HEK293 (cell line): ENCODE measurements around the gene RAMP1.

Experiments
- CTCF ChIA-PET: fragments of 350-600 bp; formaldehyde crosslinking; extraction: SDS; loops from one replicate; lab custom pipeline; 2021; ENCODE audit warnings: antibody characterized with exemption; lab: Yijun Ruan, JAX
- POLR2A ChIA-PET: fragments of 300-600 bp; formaldehyde crosslinking; extraction: SDS; loops from one replicate; lab custom pipeline; 2020; ENCODE audit warnings: antibody characterized with exemption, inconsistent platforms; lab: Yijun Ruan, JAX
- H3K27ac ChIP-seq: fragments of 200-500 bp; sonication (Bioruptor generic); 2 replicates; pipeline ENCODE4 v1.5.1; 2014; ENCODE audit warnings: low read depth, low read length, control low read depth, inconsistent platforms; ENCODE audit errors: extremely low read depth
- H3K36me3 ChIP-seq, 2 experiments: fragments of 200-500 bp in 1 of 2; sonication (Bioruptor generic) in 1 of 2; 1 replicate in 1 of 2; 2 replicates in 1 of 2; pipeline ENCODE4 v1.5.1; 2014 to 2017; ENCODE audit warnings: inconsistent platforms in 2 of 2, low read length in 2 of 2; ENCODE audit not compliant: control insufficient read depth in 2 of 2, insufficient read depth in 1 of 2
- H3K4me1 ChIP-seq: fragments of 200-500 bp; sonication (Bioruptor generic); 2 replicates; pipeline ENCODE4 v1.5.1; 2014; ENCODE audit warnings: mild to moderate bottlenecking, low read length, inconsistent platforms; ENCODE audit not compliant: control insufficient read depth, insufficient read depth
- H3K4me3 ChIP-seq: 2 replicates; pipeline ENCODE4 v1.5.1; 2011; ENCODE audit warnings: low read depth, mild to moderate bottlenecking, control low read depth, low read length, moderate library complexity
- H3K9me3 ChIP-seq: fragments of 200-500 bp; sonication (Bioruptor generic); 2 replicates; pipeline ENCODE4 v1.5.1; 2014; ENCODE audit warnings: low read depth, low read length, inconsistent platforms; ENCODE audit not compliant: control insufficient read depth, insufficient read depth
- HOXA7 ChIP-seq: sonication (generic); formaldehyde crosslinking; IDR thresholded peaks from 2 replicates; pipeline ENCODE4 v1.8.1; 2022; ENCODE audit warnings: missing genetic modification reagents, borderline replicate concordance
- SCRT2 ChIP-seq: fragments of 450-650 bp; formaldehyde crosslinking; IDR thresholded peaks from 2 replicates; pipeline ENCODE4 v1.5.1; 2016; ENCODE audit warnings: missing biosample characterization, missing genetic modification characterization
- YY1 ChIP-seq: fragments of 450-650 bp; formaldehyde crosslinking; IDR thresholded peaks from 2 replicates; pipeline ENCODE4 v1.5.1; 2018; ENCODE audit warnings: missing biosample characterization, missing genetic modification characterization
- ZNF223 ChIP-seq: fragments of 450-650 bp; formaldehyde crosslinking; IDR thresholded peaks from 2 replicates; pipeline ENCODE4 v1.5.1; 2016; ENCODE audit warnings: missing biosample characterization, missing genetic modification characterization
- ZNF311 ChIP-seq: fragments of 450-650 bp; formaldehyde crosslinking; IDR thresholded peaks from 2 replicates; pipeline ENCODE4 v1.5.1; 2017; ENCODE audit warnings: missing biosample characterization, missing genetic modification characterization, borderline replicate concordance
- ZNF423 ChIP-seq: fragments of 450-650 bp; formaldehyde crosslinking; IDR thresholded peaks from 2 replicates; pipeline ENCODE4 v1.5.1; 2016; ENCODE audit warnings: missing biosample characterization, missing genetic modification characterization
- ZNF548 ChIP-seq: fragments of 450-650 bp; formaldehyde crosslinking; IDR thresholded peaks from 2 replicates; pipeline ENCODE4 v1.5.1; 2016; ENCODE audit warnings: missing biosample characterization, missing genetic modification characterization
- ZNF623 ChIP-seq: fragments of 450-650 bp; formaldehyde crosslinking; IDR thresholded peaks from 2 replicates; pipeline ENCODE4 v1.5.1; 2016; ENCODE audit warnings: missing biosample characterization, missing genetic modification characterization
- ZNF747 ChIP-seq: fragments of 450-650 bp; formaldehyde crosslinking; IDR thresholded peaks from 2 replicates; pipeline ENCODE4 v1.5.1; 2016; ENCODE audit warnings: missing biosample characterization, missing genetic modification characterization
- ZNF777 ChIP-seq: fragments of 450-650 bp; formaldehyde crosslinking; IDR thresholded peaks from 2 replicates; pipeline ENCODE4 v1.5.1; 2017; ENCODE audit warnings: missing biosample characterization, missing genetic modification characterization, borderline replicate concordance
- ZNF791 ChIP-seq: fragments of 450-650 bp; formaldehyde crosslinking; IDR thresholded peaks from 2 replicates; pipeline ENCODE4 v1.5.1; 2016; ENCODE audit warnings: missing biosample characterization, missing genetic modification characterization
- TF ChIP-seq, protein P1 (sequence below): fragments of 450-650 bp; formaldehyde crosslinking; IDR thresholded peaks from 2 replicates; pipeline ENCODE4 v1.5.1; 2016; ENCODE audit warnings: missing biosample characterization, missing genetic modification characterization
- TF ChIP-seq, protein P2 (sequence below): fragments of 450-650 bp; formaldehyde crosslinking; IDR thresholded peaks from 2 replicates; pipeline ENCODE4 v1.5.1; 2016; ENCODE audit warnings: missing biosample characterization, missing genetic modification characterization
- TF ChIP-seq, protein P3 (sequence below): fragments of 450-650 bp; IDR thresholded peaks from 2 replicates; pipeline ENCODE4 v1.5.1; 2018; ENCODE audit warnings: missing biosample characterization, missing genetic modification characterization
- TF ChIP-seq, protein P4 (sequence below): fragments of 450-650 bp; formaldehyde crosslinking; IDR thresholded peaks from 2 replicates; pipeline ENCODE4 v1.5.1; 2016; ENCODE audit warnings: missing biosample characterization, missing genetic modification characterization
- TF ChIP-seq, protein P5 (sequence below): fragments of 450-650 bp; formaldehyde crosslinking; IDR thresholded peaks from 2 replicates; pipeline ENCODE4 v1.5.1; 2016; ENCODE audit warnings: missing biosample characterization, missing genetic modification characterization
- TF ChIP-seq, protein P6 (sequence below): fragments of 450-650 bp; formaldehyde crosslinking; IDR thresholded peaks from 2 replicates; pipeline ENCODE4 v1.5.1; 2016; ENCODE audit warnings: missing biosample characterization, missing genetic modification characterization

RAMP1 gene

DNA sequence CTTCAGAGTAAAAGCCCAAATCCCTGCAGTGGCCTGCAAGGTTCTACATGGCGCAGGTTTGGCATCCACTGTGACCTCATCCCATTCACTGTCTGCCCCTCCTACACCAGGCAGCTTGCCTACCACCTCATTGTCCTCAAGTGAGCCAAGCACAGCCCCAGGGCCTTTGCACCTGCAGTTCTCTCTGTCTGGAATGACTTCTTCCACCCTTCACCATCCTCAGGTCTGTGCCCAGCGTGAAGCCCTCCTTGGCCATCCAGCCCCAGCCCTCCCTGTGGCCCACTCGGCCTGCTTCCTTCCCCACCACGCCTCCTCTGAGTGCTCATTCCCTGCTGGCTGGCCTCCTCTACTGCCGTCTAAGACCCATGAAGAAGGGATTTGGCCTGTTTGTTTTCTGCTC lies 74.8 kb downstream of the RAMP1 start:
- TF ChIP-seq ZNF623 (tag by site-specific recombination): peak; percentile 80
- TF ChIP-seq, protein P1, sequence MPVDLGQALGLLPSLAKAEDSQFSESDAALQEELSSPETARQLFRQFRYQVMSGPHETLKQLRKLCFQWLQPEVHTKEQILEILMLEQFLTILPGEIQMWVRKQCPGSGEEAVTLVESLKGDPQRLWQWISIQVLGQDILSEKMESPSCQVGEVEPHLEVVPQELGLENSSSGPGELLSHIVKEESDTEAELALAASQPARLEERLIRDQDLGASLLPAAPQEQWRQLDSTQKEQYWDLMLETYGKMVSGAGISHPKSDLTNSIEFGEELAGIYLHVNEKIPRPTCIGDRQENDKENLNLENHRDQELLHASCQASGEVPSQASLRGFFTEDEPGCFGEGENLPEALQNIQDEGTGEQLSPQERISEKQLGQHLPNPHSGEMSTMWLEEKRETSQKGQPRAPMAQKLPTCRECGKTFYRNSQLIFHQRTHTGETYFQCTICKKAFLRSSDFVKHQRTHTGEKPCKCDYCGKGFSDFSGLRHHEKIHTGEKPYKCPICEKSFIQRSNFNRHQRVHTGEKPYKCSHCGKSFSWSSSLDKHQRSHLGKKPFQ: no peak
- no peak overlapping the region for H3K4me3 ChIP-seq
- no peaks in the 10 kb centered on the region for H3K4me1 ChIP-seq
- H3K36me3 ChIP-seq: no peaks in the 10 kb centered on the region
- no peak overlapping the region for H3K27ac ChIP-seq
- CTCF ChIA-PET: no interaction called here
- H3K9me3 ChIP-seq: no peaks in the 10 kb centered on the region
- POLR2A ChIA-PET: no interaction called here

DNA sequence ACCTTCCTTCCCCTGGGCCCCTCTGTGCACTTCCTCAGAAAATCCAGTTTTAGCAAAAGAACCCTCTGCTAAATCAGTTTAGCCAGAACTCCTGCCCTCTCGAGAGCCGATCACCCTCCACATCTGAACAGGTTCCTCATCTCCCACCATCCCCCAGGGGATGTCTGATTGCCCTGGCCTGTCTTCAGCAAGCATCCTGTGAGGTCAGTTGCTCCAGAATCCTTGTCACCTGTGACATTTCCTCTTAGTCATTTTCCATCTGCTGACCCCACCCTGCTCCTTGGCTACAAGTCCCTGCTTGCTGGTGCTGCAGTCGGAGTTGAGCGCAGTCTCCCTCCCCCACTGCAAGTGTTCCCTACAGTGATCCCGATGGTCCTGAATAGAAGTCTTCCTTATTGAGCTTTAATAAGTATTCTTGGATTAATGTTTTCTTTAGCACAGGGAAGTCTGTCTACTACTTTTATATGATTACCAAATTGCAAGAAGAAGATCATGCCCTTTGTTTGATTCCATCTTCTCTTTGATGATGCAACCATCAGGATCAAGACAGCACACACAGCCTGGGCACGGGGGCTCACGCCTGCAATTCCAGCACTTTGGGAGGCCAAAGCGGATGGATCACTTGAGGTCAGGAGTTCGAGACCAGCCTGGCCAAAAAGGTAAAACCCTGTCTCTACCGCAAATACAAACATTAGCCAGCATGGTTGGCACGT lies 76.5 kb downstream of the RAMP1 start:
- Histone ChIP-seq H3K9me3 (no peaks in the 10 kb centered on the region), H3K4me1 (no peaks in the 10 kb centered on the region), H3K4me3 (no peak overlapping the region), H3K36me3 (no peaks in the 10 kb centered on the region), H3K27ac (no peak overlapping the region)
- POLR2A ChIA-PET: interaction anchor here (0.6 to 0.7 kb wide), 2 partner anchors 11 to 516 kb away, joined by 3 to 4 read pairs; no protein-coding TSS in a partner anchor
- TF ChIP-seq, protein P2, sequence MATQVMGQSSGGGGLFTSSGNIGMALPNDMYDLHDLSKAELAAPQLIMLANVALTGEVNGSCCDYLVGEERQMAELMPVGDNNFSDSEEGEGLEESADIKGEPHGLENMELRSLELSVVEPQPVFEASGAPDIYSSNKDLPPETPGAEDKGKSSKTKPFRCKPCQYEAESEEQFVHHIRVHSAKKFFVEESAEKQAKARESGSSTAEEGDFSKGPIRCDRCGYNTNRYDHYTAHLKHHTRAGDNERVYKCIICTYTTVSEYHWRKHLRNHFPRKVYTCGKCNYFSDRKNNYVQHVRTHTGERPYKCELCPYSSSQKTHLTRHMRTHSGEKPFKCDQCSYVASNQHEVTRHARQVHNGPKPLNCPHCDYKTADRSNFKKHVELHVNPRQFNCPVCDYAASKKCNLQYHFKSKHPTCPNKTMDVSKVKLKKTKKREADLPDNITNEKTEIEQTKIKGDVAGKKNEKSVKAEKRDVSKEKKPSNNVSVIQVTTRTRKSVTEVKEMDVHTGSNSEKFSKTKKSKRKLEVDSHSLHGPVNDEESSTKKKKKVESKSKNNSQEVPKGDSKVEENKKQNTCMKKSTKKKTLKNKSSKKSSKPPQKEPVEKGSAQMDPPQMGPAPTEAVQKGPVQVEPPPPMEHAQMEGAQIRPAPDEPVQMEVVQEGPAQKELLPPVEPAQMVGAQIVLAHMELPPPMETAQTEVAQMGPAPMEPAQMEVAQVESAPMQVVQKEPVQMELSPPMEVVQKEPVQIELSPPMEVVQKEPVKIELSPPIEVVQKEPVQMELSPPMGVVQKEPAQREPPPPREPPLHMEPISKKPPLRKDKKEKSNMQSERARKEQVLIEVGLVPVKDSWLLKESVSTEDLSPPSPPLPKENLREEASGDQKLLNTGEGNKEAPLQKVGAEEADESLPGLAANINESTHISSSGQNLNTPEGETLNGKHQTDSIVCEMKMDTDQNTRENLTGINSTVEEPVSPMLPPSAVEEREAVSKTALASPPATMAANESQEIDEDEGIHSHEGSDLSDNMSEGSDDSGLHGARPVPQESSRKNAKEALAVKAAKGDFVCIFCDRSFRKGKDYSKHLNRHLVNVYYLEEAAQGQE: no peak
- TF ChIP-seq, protein P3, sequence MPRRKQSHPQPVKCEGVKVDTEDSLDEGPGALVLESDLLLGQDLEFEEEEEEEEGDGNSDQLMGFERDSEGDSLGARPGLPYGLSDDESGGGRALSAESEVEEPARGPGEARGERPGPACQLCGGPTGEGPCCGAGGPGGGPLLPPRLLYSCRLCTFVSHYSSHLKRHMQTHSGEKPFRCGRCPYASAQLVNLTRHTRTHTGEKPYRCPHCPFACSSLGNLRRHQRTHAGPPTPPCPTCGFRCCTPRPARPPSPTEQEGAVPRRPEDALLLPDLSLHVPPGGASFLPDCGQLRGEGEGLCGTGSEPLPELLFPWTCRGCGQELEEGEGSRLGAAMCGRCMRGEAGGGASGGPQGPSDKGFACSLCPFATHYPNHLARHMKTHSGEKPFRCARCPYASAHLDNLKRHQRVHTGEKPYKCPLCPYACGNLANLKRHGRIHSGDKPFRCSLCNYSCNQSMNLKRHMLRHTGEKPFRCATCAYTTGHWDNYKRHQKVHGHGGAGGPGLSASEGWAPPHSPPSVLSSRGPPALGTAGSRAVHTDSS (tag by site-specific recombination): no peak
- TF ChIP-seq ZNF548 (no peak), ZNF423 (tag by site-specific recombination) (no peak)
- CTCF ChIA-PET: interaction anchor here (0.6 to 0.7 kb wide), 2 partner anchors 46 to 63 kb away, joined by 4 to 10 read pairs; no protein-coding TSS in a partner anchor

DNA sequence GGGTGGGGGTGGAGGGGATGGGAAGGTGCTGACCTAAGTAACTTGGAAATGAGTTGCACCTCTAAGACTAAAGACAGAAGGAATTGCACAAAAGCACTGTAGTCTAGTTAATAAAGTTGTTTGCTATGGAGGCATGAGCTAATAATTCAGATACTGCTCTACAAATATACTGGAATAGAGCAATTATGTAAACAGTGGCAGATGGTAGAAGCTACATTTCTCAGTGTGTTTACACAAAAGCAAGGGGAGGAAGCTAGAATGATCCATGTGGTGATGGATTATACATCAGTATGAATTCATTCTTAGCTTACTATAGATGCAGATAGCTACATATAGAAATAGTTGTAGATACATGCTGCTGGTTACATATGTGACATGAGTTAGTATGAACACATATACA lies 79.8 kb downstream of the RAMP1 start:
- Histone ChIP-seq H3K36me3 (no peaks in the 10 kb centered on the region), H3K27ac (no peak overlapping the region), H3K4me1 (no peaks in the 10 kb centered on the region), H3K9me3 (no peaks in the 10 kb centered on the region), H3K4me3 (no peak overlapping the region)
- POLR2A ChIA-PET: no interaction called here
- CTCF ChIA-PET: interaction anchor here (1.4 kb wide), 1 partner anchor 16 kb away, joined by 6 read pairs; no protein-coding TSS in a partner anchor
- TF ChIP-seq, protein P4, sequence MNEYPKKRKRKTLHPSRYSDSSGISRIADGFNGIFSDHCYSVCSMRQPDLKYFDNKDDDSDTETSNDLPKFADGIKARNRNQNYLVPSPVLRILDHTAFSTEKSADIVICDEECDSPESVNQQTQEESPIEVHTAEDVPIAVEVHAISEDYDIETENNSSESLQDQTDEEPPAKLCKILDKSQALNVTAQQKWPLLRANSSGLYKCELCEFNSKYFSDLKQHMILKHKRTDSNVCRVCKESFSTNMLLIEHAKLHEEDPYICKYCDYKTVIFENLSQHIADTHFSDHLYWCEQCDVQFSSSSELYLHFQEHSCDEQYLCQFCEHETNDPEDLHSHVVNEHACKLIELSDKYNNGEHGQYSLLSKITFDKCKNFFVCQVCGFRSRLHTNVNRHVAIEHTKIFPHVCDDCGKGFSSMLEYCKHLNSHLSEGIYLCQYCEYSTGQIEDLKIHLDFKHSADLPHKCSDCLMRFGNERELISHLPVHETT: no peak
- no peak for TF ChIP-seq SCRT2 (tag by site-specific recombination)
- no peak for TF ChIP-seq ZNF777 (tag by site-specific recombination)
- TF ChIP-seq, protein P5, sequence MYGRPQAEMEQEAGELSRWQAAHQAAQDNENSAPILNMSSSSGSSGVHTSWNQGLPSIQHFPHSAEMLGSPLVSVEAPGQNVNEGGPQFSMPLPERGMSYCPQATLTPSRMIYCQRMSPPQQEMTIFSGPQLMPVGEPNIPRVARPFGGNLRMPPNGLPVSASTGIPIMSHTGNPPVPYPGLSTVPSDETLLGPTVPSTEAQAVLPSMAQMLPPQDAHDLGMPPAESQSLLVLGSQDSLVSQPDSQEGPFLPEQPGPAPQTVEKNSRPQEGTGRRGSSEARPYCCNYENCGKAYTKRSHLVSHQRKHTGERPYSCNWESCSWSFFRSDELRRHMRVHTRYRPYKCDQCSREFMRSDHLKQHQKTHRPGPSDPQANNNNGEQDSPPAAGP (tag by site-specific recombination): no peak
- TF ChIP-seq, protein P6, sequence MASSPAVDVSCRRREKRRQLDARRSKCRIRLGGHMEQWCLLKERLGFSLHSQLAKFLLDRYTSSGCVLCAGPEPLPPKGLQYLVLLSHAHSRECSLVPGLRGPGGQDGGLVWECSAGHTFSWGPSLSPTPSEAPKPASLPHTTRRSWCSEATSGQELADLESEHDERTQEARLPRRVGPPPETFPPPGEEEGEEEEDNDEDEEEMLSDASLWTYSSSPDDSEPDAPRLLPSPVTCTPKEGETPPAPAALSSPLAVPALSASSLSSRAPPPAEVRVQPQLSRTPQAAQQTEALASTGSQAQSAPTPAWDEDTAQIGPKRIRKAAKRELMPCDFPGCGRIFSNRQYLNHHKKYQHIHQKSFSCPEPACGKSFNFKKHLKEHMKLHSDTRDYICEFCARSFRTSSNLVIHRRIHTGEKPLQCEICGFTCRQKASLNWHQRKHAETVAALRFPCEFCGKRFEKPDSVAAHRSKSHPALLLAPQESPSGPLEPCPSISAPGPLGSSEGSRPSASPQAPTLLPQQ (tag by site-specific recombination): no peak
- no peak for TF ChIP-seq ZNF311 (tag by site-specific recombination)
- no peak for TF ChIP-seq ZNF747 (tag by site-specific recombination)
- no peak for TF ChIP-seq HOXA7 (CRISPR knock-in tag)
- no peak for TF ChIP-seq YY1 (tag by site-specific recombination)
- no peak for TF ChIP-seq ZNF223 (tag by site-specific recombination)
- TF ChIP-seq ZNF791 (tag by site-specific recombination): no peak
